ENCODE results near the gene MAP3K2.

The MAP3K2 gene

GRCh38 chr2:127417406-127417805, 29.6 kb upstream of the MAP3K2 start:
- Histone ChIP-seq H3K27me3 (ENCODE audit: insufficient read depth, low read length, poor library complexity, severe bottlenecking) (no peaks in the 10 kb centered on the region), H3K9me2 (replicated peaks; ENCODE audit: low read depth, low read length) (no peaks in the 10 kb centered on the region), H3K4me3 (ENCODE audit: low read length, poor library complexity, severe bottlenecking) (no peak overlapping the region), H3F3A (ENCODE audit: low read depth) (0 out of 2 replicates have a peak, but pooled peaks cover 3% of the 10 kb centered on the region), H3K36me3 (ENCODE audit: insufficient read depth, low read length) (no peaks in the 10 kb centered on the region), H3K79me2 (ENCODE audit: insufficient read depth, low read length) (no peaks in the 10 kb centered on the region), H2AFZ (ENCODE audit: low read length) (no peak overlapping the region), H3K4me2 (ENCODE audit: low read depth, low read length, poor library complexity, severe bottlenecking) (no peak overlapping the region), H3K4me1 (ENCODE audit: insufficient read depth, low read length, poor library complexity, severe bottlenecking) (peaks cover 9% of the 10 kb centered on the region), H4K20me1 (ENCODE audit: insufficient read depth, low read length, poor library complexity, severe bottlenecking) (no peaks in the 10 kb centered on the region), H3K9ac (ENCODE audit: low read depth, low read length, poor library complexity, severe bottlenecking) (no peak overlapping the region), H3K9me3 (ENCODE audit: insufficient read depth, low read depth, low read length) (no peaks in the 10 kb centered on the region)
- no peak for TF ChIP-seq CTCF (conservative IDR thresholded peaks at IDR 0.05; ENCODE audit: low read length)
- TF ChIP-seq EZH2phosphoT487 (IDR thresholded peaks at IDR 0.05; ENCODE audit: borderline replicate concordance) = no peak

DNA sequence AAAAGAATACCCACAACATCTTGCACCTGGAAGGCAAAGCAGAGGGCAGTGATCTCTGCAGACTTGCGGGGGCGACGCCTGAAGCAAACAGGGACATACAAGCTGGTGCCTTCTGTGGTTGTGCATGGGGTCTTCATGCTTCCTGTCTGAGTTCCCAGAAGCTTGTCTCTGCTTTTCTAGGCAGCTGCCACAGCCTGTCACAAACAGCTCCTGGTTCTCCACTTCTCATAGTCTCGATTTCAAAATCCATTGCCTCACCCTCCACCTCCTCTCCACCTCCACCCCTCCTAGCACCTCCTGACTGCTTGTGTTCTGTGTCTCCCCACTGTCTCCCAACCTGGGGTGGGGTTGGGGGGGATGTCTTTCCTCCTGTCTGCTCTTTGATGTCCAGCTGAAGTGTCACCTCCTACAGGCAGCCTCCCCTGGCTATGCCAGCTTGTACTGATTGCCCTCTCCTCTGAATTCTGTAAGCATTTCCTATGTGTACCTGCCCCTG, 28.8 kb upstream of the MAP3K2 start:
- peaks cover 9% of the 10 kb centered on the region for H3K4me1 ChIP-seq (ENCODE audit: insufficient read depth, low read length, poor library complexity, severe bottlenecking)
- H3K4me2 ChIP-seq (ENCODE audit: low read depth, low read length, poor library complexity, severe bottlenecking) = peak overlapping the region; percentile 99
- no peaks in the 10 kb centered on the region for H3K27me3 ChIP-seq (ENCODE audit: insufficient read depth, low read length, poor library complexity, severe bottlenecking)
- H3K36me3 ChIP-seq (ENCODE audit: insufficient read depth, low read length) = no peaks in the 10 kb centered on the region
- H3K79me2 ChIP-seq (ENCODE audit: insufficient read depth, low read length) = no peaks in the 10 kb centered on the region
- H3K9me3 ChIP-seq (ENCODE audit: insufficient read depth, low read depth, low read length) = no peaks in the 10 kb centered on the region
- no peaks in the 10 kb centered on the region for H4K20me1 ChIP-seq (ENCODE audit: insufficient read depth, low read length, poor library complexity, severe bottlenecking)
- peak overlapping the region; percentile 98 for H2AFZ ChIP-seq (ENCODE audit: low read length)
- H3K9ac ChIP-seq (ENCODE audit: low read depth, low read length, poor library complexity, severe bottlenecking) = peak overlapping the region; percentile 66
- 0 out of 2 replicates have a peak, but pooled peaks cover 3% of the 10 kb centered on the region for H3F3A ChIP-seq (ENCODE audit: low read depth)
- H3K4me3 ChIP-seq (ENCODE audit: low read length, poor library complexity, severe bottlenecking) = peak overlapping the region; percentile 77
- H3K9me2 ChIP-seq (replicated peaks; ENCODE audit: low read depth, low read length) = no peaks in the 10 kb centered on the region
- no peak for TF ChIP-seq EZH2phosphoT487 (IDR thresholded peaks at IDR 0.05; ENCODE audit: borderline replicate concordance)

- H3K79me2 ChIP-seq (ENCODE audit: insufficient read depth, low read length) = no peaks in the 10 kb centered on the region
- peaks cover 9% of the 10 kb centered on the region for H3K4me1 ChIP-seq (ENCODE audit: insufficient read depth, low read length, poor library complexity, severe bottlenecking)
- peak overlapping the region; percentile 99 for H3K4me2 ChIP-seq (ENCODE audit: low read depth, low read length, poor library complexity, severe bottlenecking)
- H3K9me3 ChIP-seq (ENCODE audit: insufficient read depth, low read depth, low read length) = no peaks in the 10 kb centered on the region
- H3K36me3 ChIP-seq (ENCODE audit: insufficient read depth, low read length) = no peaks in the 10 kb centered on the region
- no peaks in the 10 kb centered on the region for H3K27me3 ChIP-seq (ENCODE audit: insufficient read depth, low read length, poor library complexity, severe bottlenecking)
- peak overlapping the region; percentile 77 for H3K4me3 ChIP-seq (ENCODE audit: low read length, poor library complexity, severe bottlenecking)
- TF ChIP-seq CTCF (conservative IDR thresholded peaks at IDR 0.05; ENCODE audit: low read length) (peak; percentile 75), EZH2phosphoT487 (IDR thresholded peaks at IDR 0.05; ENCODE audit: borderline replicate concordance) (no peak)
- peak overlapping the region; percentile 98 for H2AFZ ChIP-seq (ENCODE audit: low read length)
- H3K9me2 ChIP-seq (replicated peaks; ENCODE audit: low read depth, low read length) = no peaks in the 10 kb centered on the region
- H3K9ac ChIP-seq (ENCODE audit: low read depth, low read length, poor library complexity, severe bottlenecking) = peak overlapping the region; percentile 66
- 0 out of 2 replicates have a peak, but pooled peaks cover 3% of the 10 kb centered on the region for H3F3A ChIP-seq (ENCODE audit: low read depth)
- H4K20me1 ChIP-seq (ENCODE audit: insufficient read depth, low read length, poor library complexity, severe bottlenecking) = no peaks in the 10 kb centered on the region
These were observed 28.1 kb upstream of the MAP3K2 start for GRCh38 chr2:127415593-127416505.

Measured in Loucy (cell line).